CD14-positive monocyte (primary cell): ENCODE results near the gene PCYT2. TPM values are rescaled to one million over a fixed set of nuclear protein-coding genes. Genes with fewer than 3 reads are reported as not detected.

Experiments used
- DNase-seq, 3 donors: peaks; one replicate each; pipeline ENCODE4 v3.0.0-alpha.2; 2011 to 2022
- H2AFZ ChIP-seq: 2 replicates; pipeline ENCODE4 v1.6.0; 2012; ENCODE audit warnings: mild to moderate bottlenecking, low read depth, low read length, inconsistent platforms; ENCODE audit not compliant: insufficient read depth, poor library complexity, severe bottlenecking
- H3K27ac ChIP-seq, 2 donors: 1 replicate in 1 of 2; 2 replicates in 1 of 2; pipeline ENCODE4 v1.5.1; 2012 to 2013; ENCODE audit warnings: low read length in 2 of 2, control low read depth in 1 of 2, inconsistent platforms in 1 of 2, low read depth in 1 of 2, mild to moderate bottlenecking in 1 of 2
- H3K27me3 ChIP-seq, 2 donors: one replicate each; pipeline versions ENCODE4 v1.6.0 to v1.6.1; 2011 to 2013; ENCODE audit warnings: low read length in 2 of 2; ENCODE audit not compliant: control insufficient read depth in 2 of 2, insufficient read depth in 2 of 2
- H3K36me3 ChIP-seq, 2 donors: replicated peaks in 1 of 2; 1 replicate in 1 of 2; 2 replicates in 1 of 2; pipeline versions ENCODE4 v1.5.1 to v1.6.1; 2012 to 2013; ENCODE audit warnings: low read length in 2 of 2, control low read depth in 1 of 2, inconsistent platforms in 1 of 2, mild to moderate bottlenecking in 1 of 2; ENCODE audit not compliant: insufficient read depth in 2 of 2, control insufficient read depth in 1 of 2
- H3K4me1 ChIP-seq, 2 donors: 1 replicate in 1 of 2; 2 replicates in 1 of 2; pipeline versions ENCODE4 v1.5.1 to v1.6.1; 2012 to 2013; ENCODE audit warnings: low read length in 2 of 2, control low read depth in 1 of 2, inconsistent platforms in 1 of 2, mild to moderate bottlenecking in 1 of 2, moderate library complexity in 1 of 2; ENCODE audit not compliant: insufficient read depth in 2 of 2, control insufficient read depth in 1 of 2
- H3K4me2 ChIP-seq: replicated peaks from 2 replicates; pipeline ENCODE3; 2012; ENCODE audit warnings: low read length, moderate library complexity, mild to moderate bottlenecking; ENCODE audit not compliant: poor library complexity, severe bottlenecking; ENCODE audit errors: extremely low read depth
- H3K4me3 ChIP-seq, 3 experiments: fragments of 200-600 bp in 1 of 3; sonication (generic) in 1 of 3; replicated peaks in 1 of 3; 1 replicate in 2 of 3; 2 replicates in 1 of 3; pipeline ENCODE4 v1.5.1; 2011 to 2013; ENCODE audit warnings: low read length in 3 of 3, mild to moderate bottlenecking in 3 of 3, control low read depth in 2 of 3, low read depth in 2 of 3, inconsistent platforms in 1 of 3, moderate library complexity in 1 of 3
- H3K79me2 ChIP-seq: 2 replicates; pipeline ENCODE4 v1.6.0; 2012; ENCODE audit warnings: mild to moderate bottlenecking, control low read depth, inconsistent platforms, low read length, moderate library complexity; ENCODE audit not compliant: insufficient read depth
- H3K9ac ChIP-seq: 2 replicates; pipeline ENCODE4 v1.6.0; 2017; ENCODE audit warnings: low read length, mild to moderate bottlenecking; ENCODE audit not compliant: insufficient read depth, poor library complexity, severe bottlenecking
- H3K9me3 ChIP-seq, 2 donors: replicated peaks in 1 of 2; 1 replicate in 1 of 2; 2 replicates in 1 of 2; pipeline versions ENCODE4 v1.5.1 to v1.6.1; 2012 to 2013; ENCODE audit warnings: low read length in 2 of 2, control low read depth in 1 of 2; ENCODE audit not compliant: control insufficient read depth in 1 of 2, insufficient read depth in 1 of 2
- H4K20me1 ChIP-seq: 2 replicates; pipeline ENCODE4 v1.6.0; 2012; ENCODE audit warnings: mild to moderate bottlenecking, low read length, control low read depth, moderate library complexity; ENCODE audit not compliant: insufficient read depth
- H3K27ac Mint-ChIP-seq, 7 donors: one replicate each; pipeline ENCODE4 v1.8.0; 2020; ENCODE audit warnings: mild to moderate bottlenecking in 7 of 7, mixed read lengths in 7 of 7, moderate library complexity in 6 of 7, inconsistent platforms in 2 of 7
- H3K27me3 Mint-ChIP-seq, 3 donors: one replicate each; pipeline ENCODE4 v1.8.0; 2021 to 2022; ENCODE audit warnings: low read depth in 3 of 3, mild to moderate bottlenecking in 3 of 3, mixed read lengths in 3 of 3, moderate library complexity in 3 of 3, inconsistent platforms in 1 of 3
- H3K36me3 Mint-ChIP-seq, 2 donors: one replicate each; pipeline ENCODE4 v1.8.0; 2020; ENCODE audit warnings: mixed read lengths in 2 of 2, inconsistent platforms in 1 of 2, mild to moderate bottlenecking in 1 of 2
- H3K4me1 Mint-ChIP-seq: one replicate; pipeline ENCODE4 v1.8.0; 2020; ENCODE audit warnings: mild to moderate bottlenecking, mixed read lengths
- H3K4me3 Mint-ChIP-seq, 2 donors: one replicate each; pipeline ENCODE4 v1.8.0; 2020; ENCODE audit warnings: mild to moderate bottlenecking in 2 of 2, mixed read lengths in 2 of 2, moderate library complexity in 1 of 2
- H3K9me3 Mint-ChIP-seq, 7 donors: one replicate each; pipeline ENCODE4 v1.8.0; 2020 to 2022; ENCODE audit warnings: mixed read lengths in 7 of 7, mild to moderate bottlenecking in 6 of 7, moderate library complexity in 6 of 7, inconsistent platforms in 2 of 7
- WGBS: methylation state at CpG from one replicate; pipeline ENCODE4 v1.1.5; 2013; ENCODE audit warnings: missing lambda C conversion rate; ENCODE audit not compliant: insufficient coverage; 5-methylcytosine and 5-hydroxymethylcytosine counted together
- intact Hi-C, 2 donors: fragments of 100-400 bp; cut with micrococcal nuclease; formaldehyde crosslinking; loops; one replicate each; pipeline versions ENCODE4 v1.15.0 to v1.15.1; 2023
- polyA plus RNA-seq, 3 donors: library from polyadenylated mRNA; depleted of rRNA in 1 of 3; unstranded in 2 of 3; stranded (reverse) in 1 of 3; fragments of 300-500 nt in 2 of 3; fragments of >200 nt in 1 of 3; fragmentation: Illumina TruSeq in 2 of 3; gene quantifications; 1 replicate in 2 of 3; 2 replicates in 1 of 3; pipeline ENCODE4 v1.2.3, GENCODE V29; 2012 to 2021
- TF ChIP-seq, protein P1 (sequence below): fragments of 200-600 bp; IDR thresholded peaks from one replicate; pipeline ENCODE4 v1.8.0; 2022; ENCODE audit warnings: antibody characterized with exemption, mild to moderate bottlenecking

PCYT2 gene
- polyA plus RNA-seq, 3 donors: 10.7 to 14.5 (median 11.0) TPM

DNA sequence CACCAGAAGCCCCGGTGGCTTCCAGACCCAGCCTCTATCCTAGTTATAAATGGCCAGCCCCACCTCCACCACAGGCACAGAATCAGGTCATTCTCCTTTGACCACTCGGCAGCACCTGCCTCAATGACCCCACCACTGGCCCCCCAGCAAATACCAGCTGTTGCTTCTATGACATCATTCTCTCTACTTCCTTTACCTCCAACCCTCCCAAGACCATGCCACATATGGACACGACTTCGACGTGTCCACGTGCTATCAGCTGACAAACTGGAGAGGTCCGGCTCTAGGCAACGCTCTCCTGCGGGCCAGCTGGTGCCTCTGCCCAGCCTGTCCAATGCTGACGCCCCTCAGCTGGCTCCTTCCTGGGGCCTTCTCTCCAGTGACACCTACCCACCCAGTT, 25.7 kb downstream of the PCYT2 start:
- intact Hi-C loops: no loop called here
- peaks cover 67 to 82% of the 10 kb centered on the region in 2 donors for H3K36me3 ChIP-seq
- H4K20me1 ChIP-seq: peaks cover 38% of the 10 kb centered on the region
- over 99% methylated on average over 8 of the region's 10 CpGs for whole genome bisulfite sequencing
- no peak overlapping the region for H3K4me2 ChIP-seq
- H3K27ac ChIP-seq: peak overlapping the region in 1 of 2 donors; percentile 4
- no peak overlapping the region for H3K9ac ChIP-seq
- peaks cover 41% of the 10 kb centered on the region for H3K79me2 ChIP-seq
- no peak for DNase-seq
- TF ChIP-seq, protein P1, sequence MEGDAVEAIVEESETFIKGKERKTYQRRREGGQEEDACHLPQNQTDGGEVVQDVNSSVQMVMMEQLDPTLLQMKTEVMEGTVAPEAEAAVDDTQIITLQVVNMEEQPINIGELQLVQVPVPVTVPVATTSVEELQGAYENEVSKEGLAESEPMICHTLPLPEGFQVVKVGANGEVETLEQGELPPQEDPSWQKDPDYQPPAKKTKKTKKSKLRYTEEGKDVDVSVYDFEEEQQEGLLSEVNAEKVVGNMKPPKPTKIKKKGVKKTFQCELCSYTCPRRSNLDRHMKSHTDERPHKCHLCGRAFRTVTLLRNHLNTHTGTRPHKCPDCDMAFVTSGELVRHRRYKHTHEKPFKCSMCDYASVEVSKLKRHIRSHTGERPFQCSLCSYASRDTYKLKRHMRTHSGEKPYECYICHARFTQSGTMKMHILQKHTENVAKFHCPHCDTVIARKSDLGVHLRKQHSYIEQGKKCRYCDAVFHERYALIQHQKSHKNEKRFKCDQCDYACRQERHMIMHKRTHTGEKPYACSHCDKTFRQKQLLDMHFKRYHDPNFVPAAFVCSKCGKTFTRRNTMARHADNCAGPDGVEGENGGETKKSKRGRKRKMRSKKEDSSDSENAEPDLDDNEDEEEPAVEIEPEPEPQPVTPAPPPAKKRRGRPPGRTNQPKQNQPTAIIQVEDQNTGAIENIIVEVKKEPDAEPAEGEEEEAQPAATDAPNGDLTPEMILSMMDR: no peak
- H3K27me3 ChIP-seq: no peaks in the 10 kb centered on the region
- peaks cover 5% of the 10 kb centered on the region for H3K4me1 Mint-ChIP-seq
- H3K36me3 Mint-ChIP-seq: peaks cover 57 to 93% of the 10 kb centered on the region in 2 donors
- no peaks in the 10 kb centered on the region for H3K9me3 Mint-ChIP-seq
- peak overlapping the region in 3 of 7 donors; percentile 29 to 66 (median 55) for H3K27ac Mint-ChIP-seq
- no peak overlapping the region for H3K4me3 ChIP-seq
- no peaks in the 10 kb centered on the region for H3K9me3 ChIP-seq
- no peak overlapping the region for H3K4me3 Mint-ChIP-seq
- H3K4me1 ChIP-seq: peaks cover 6 to 8% of the 10 kb centered on the region in 2 donors
- H2AFZ ChIP-seq: no peak overlapping the region
- peaks cover 0 to 3% (median 0%) of the 10 kb centered on the region in 3 donors for H3K27me3 Mint-ChIP-seq

DNA sequence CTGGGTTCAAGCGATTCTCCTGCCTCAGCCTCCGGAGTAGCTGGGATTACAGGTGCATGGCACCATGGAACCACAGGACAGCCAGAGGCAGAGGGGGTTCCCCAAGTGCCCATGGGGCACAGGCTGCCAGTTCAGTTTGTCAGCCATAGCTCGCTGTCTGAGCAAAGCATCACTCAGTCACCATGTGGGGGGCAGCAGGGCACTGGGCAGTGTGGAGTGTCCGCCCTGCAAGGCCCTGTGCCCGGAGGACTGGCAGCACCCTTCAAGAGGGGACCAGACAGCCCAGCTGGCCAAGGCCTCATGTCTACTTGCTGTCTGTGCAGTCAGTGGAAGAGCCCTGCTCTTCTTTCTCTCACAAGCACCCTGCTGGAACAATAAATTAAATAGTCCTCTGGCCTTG, 26.2 kb downstream of the PCYT2 start:
- no peak overlapping the region for H2AFZ ChIP-seq
- H3K9ac ChIP-seq: no peak overlapping the region
- peaks cover 37% of the 10 kb centered on the region for H3K79me2 ChIP-seq
- 100% methylated on average over 5 of the region's 5 CpGs for WGBS
- H3K27me3 ChIP-seq: no peaks in the 10 kb centered on the region
- H3K9me3 ChIP-seq: no peaks in the 10 kb centered on the region
- DNase-seq: no peak
- H3K4me2 ChIP-seq: no peak overlapping the region
- peaks cover 56 to 93% of the 10 kb centered on the region in 2 donors for H3K36me3 Mint-ChIP-seq
- H3K4me1 Mint-ChIP-seq: no peaks in the 10 kb centered on the region
- H3K36me3 ChIP-seq: peaks cover 68 to 84% of the 10 kb centered on the region in 2 donors
- intact Hi-C loops: no loop called here
- TF ChIP-seq, protein P1: no peak
- H3K4me3 Mint-ChIP-seq: no peak overlapping the region
- peaks cover under 1 to 4% of the 10 kb centered on the region in 2 donors for H3K4me1 ChIP-seq
- no peak overlapping the region for H3K4me3 ChIP-seq
- H3K27ac Mint-ChIP-seq: peak overlapping the region in 5 of 7 donors; percentile 25 to 83 (median 43)
- no peaks in the 10 kb centered on the region for H3K9me3 Mint-ChIP-seq
- peaks cover 38% of the 10 kb centered on the region for H4K20me1 ChIP-seq
- peak overlapping the region in 1 of 2 donors; percentile 4 for H3K27ac ChIP-seq
- H3K27me3 Mint-ChIP-seq: peaks cover 0 to 3% (median 0%) of the 10 kb centered on the region in 3 donors
